GM12878 (cell line): Measurements from ENCODE around the gene DUOXA1. TPM values are rescaled to one million over a fixed set of nuclear protein-coding genes. Genes with fewer than 3 reads are reported as not detected.

ENCODE experiments used
- CBX5 ChIP-seq: sonication (generic); IDR thresholded peaks from 2 replicates; pipeline ENCODE4 v1.6.1; 2016; ENCODE audit warnings: low read depth, moderate library complexity, mild to moderate bottlenecking, inconsistent platforms
- E4F1 ChIP-seq: fragments of 450-650 bp; IDR thresholded peaks from 2 replicates; pipeline ENCODE4 v1.6.1; 2018; ENCODE audit warnings: borderline replicate concordance, mild to moderate bottlenecking; ENCODE audit not compliant: partially characterized antibody
- IKZF1 ChIP-seq: fragments of 450-650 bp; conservative IDR thresholded peaks from 2 replicates; pipeline ENCODE4 v1.6.1; 2017; ENCODE audit warnings: antibody characterized with exemption, mild to moderate bottlenecking
- IKZF2 ChIP-seq, 2 experiments: fragments of 450-650 bp; IDR thresholded peaks; 2 replicates each; pipeline ENCODE4 v1.6.1; 2017; ENCODE audit warnings: mild to moderate bottlenecking in 2 of 2, moderate library complexity in 2 of 2
- IRF4 ChIP-seq: IDR thresholded peaks from 2 replicates; pipeline ENCODE4 v1.6.1; 2011; ENCODE audit warnings: low read depth, low read length
- MLLT1 ChIP-seq: fragments of 450-650 bp; IDR thresholded peaks from 2 replicates; pipeline ENCODE4 v1.6.1; 2016; ENCODE audit warnings: mild to moderate bottlenecking
- NBN ChIP-seq: fragments of 450-650 bp; IDR thresholded peaks from 2 replicates; pipeline ENCODE4 v1.6.1; 2016
- NFIC ChIP-seq: IDR thresholded peaks from 2 replicates; pipeline ENCODE4 v1.6.1; 2012; ENCODE audit warnings: low read depth, mild to moderate bottlenecking, inconsistent platforms, low read length, moderate library complexity
- NR2C2 ChIP-seq: IDR thresholded peaks from 2 replicates; pipeline ENCODE4 v1.6.1; 2011; ENCODE audit warnings: borderline replicate concordance, low read depth; ENCODE audit not compliant: control insufficient read depth, insufficient read length
- PKNOX1 ChIP-seq: fragments of 450-650 bp; IDR thresholded peaks from 2 replicates; pipeline ENCODE4 v1.6.1; 2016; ENCODE audit warnings: mild to moderate bottlenecking
- POU2F2 ChIP-seq: IDR thresholded peaks from 3 replicates; pipeline ENCODE4 v1.6.1; 2011; ENCODE audit warnings: low read depth, mild to moderate bottlenecking, low read length, borderline replicate concordance
- RBBP5 ChIP-seq: fragments of 200-600 bp; sonication (generic); conservative IDR thresholded peaks from 2 replicates; pipeline ENCODE4 v1.6.1; 2016
- SIN3A ChIP-seq: IDR thresholded peaks from 2 replicates; pipeline ENCODE4 v1.6.1; 2012; ENCODE audit warnings: low read depth, low read length, improper control_type of control experiment
- SMAD5 ChIP-seq: IDR thresholded peaks from 2 replicates; pipeline ENCODE4 v1.6.1; 2016; ENCODE audit warnings: antibody characterized with exemption, low read depth
- STAT1 ChIP-seq: fragments of 450-650 bp; conservative IDR thresholded peaks from 2 replicates; pipeline ENCODE4 v1.6.1; 2014; ENCODE audit warnings: antibody characterized with exemption, mild to moderate bottlenecking
- TBL1XR1 ChIP-seq: IDR thresholded peaks from 2 replicates; pipeline ENCODE4 v1.6.1; 2012; ENCODE audit warnings: low read depth, low read length, improper control_type of control experiment
- TCF3 ChIP-seq: IDR thresholded peaks from 2 replicates; pipeline ENCODE4 v1.6.1; 2012; ENCODE audit warnings: low read depth, mild to moderate bottlenecking, low read length, borderline replicate concordance; ENCODE audit not compliant: insufficient read depth
- YY1 ChIP-seq: IDR thresholded peaks from 2 replicates; pipeline ENCODE4 v1.6.1; 2011; ENCODE audit warnings: low read depth, mild to moderate bottlenecking, low read length
- ZNF217 ChIP-seq: fragments of 450-650 bp; IDR thresholded peaks from 2 replicates; pipeline ENCODE4 v1.6.1; 2017; ENCODE audit warnings: antibody characterized with exemption, mild to moderate bottlenecking
- ZNF274 ChIP-seq: IDR thresholded peaks from one replicate; pipeline ENCODE4 v1.8.0; 2011; ENCODE audit not compliant: insufficient read length, insufficient read depth
- polyA plus RNA-seq, 11 experiments: library from polyadenylated mRNA; depleted of rRNA in 4 of 11; unstranded in 6 of 11; stranded (reverse) in 5 of 11; fragments of >200 nt; fragmentation: Nextera tagmentation in 4 of 11; fragmentation: Illumina TruSeq in 1 of 11; extraction: Ambion mirVana in 4 of 11; extraction: Trizol in 1 of 11; gene quantifications; 1 replicate in 1 of 11; 2 replicates in 10 of 11; pipeline versions ENCODE4 v1.2.1 to v1.2.3, GENCODE V29; 2011 to 2016; ENCODE audit warnings: inconsistent platforms in 2 of 11, missing spikeins in 2 of 11, low read depth in 1 of 11
- total RNA-seq, 4 experiments: library from RNA; depleted of rRNA in 3 of 4; stranded (reverse); fragments of >200 nt in 3 of 4; fragmentation: Illumina TruSeq in 1 of 4; extraction: Trizol in 1 of 4; gene quantifications; 2 replicates each; pipeline versions ENCODE4 v1.2.1 to v1.2.3, GENCODE V29; 2013 to 2021
- TF ChIP-seq, protein P1 (sequence below), 3 experiments: IDR thresholded peaks in 2 of 3; conservative IDR thresholded peaks in 1 of 3; 2 replicates each; pipeline ENCODE4 v1.5.1; 2011; ENCODE audit warnings: low read depth in 3 of 3, low read length in 3 of 3, mild to moderate bottlenecking in 3 of 3, control low read depth in 2 of 3, moderate library complexity in 2 of 3, inconsistent platforms in 1 of 3, mixed read lengths in 1 of 3; ENCODE audit not compliant: control insufficient read depth in 2 of 3, insufficient read depth in 1 of 3; ENCODE audit errors: extremely low read depth in 1 of 3
- TF ChIP-seq, protein P2 (sequence below): IDR thresholded peaks from 2 replicates; pipeline ENCODE4 v1.6.1; 2012; ENCODE audit warnings: low read depth, low read length, improper control_type of control experiment

The DUOXA1 gene
- total and polyA plus RNA-seq, 10 of the 15 experiments (the other 5 are each of a cell fraction or from before 2014, with no cell fraction given): 0.08 TPM; not detected in 9

GRCh38 chr15:45162771-45163507, 33.3 kb upstream of the DUOXA1 start (continued):
- TF ChIP-seq ZNF274 (no peak), IKZF1 (peak; percentile 39), PKNOX1 (no peak), SMAD5 (no peak), NFIC (no peak), NR2C2 (no peak), CBX5 (no peak), SIN3A (no peak), RBBP5 (no peak), STAT1 (no peak), IRF4 (peak; percentile 79), YY1 (peak; percentile 34; the same call in 1 of the 2 replicates), MLLT1 (no peak), TCF3 (no peak), E4F1 (no peak), TBL1XR1 (no peak), POU2F2 (peak; percentile 36; the same call in 1 of the 3 replicates), NBN (0 out of 2 replicates have a peak, but pooled peaks have one; percentile 30), ZNF217 (no peak), IKZF2 (IDR thresholded peaks at IDR 0.05) (no peak)
- TF ChIP-seq, protein P1, sequence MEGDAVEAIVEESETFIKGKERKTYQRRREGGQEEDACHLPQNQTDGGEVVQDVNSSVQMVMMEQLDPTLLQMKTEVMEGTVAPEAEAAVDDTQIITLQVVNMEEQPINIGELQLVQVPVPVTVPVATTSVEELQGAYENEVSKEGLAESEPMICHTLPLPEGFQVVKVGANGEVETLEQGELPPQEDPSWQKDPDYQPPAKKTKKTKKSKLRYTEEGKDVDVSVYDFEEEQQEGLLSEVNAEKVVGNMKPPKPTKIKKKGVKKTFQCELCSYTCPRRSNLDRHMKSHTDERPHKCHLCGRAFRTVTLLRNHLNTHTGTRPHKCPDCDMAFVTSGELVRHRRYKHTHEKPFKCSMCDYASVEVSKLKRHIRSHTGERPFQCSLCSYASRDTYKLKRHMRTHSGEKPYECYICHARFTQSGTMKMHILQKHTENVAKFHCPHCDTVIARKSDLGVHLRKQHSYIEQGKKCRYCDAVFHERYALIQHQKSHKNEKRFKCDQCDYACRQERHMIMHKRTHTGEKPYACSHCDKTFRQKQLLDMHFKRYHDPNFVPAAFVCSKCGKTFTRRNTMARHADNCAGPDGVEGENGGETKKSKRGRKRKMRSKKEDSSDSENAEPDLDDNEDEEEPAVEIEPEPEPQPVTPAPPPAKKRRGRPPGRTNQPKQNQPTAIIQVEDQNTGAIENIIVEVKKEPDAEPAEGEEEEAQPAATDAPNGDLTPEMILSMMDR (IDR thresholded peaks at IDR 0.05 in 2 of 3, conservative IDR thresholded peaks at IDR 0.05 in 1 of 3; ENCODE audit: control insufficient read depth in 2 of 3, extremely low read depth in 1 of 3, insufficient read depth in 1 of 3, low read depth in 3 of 3, low read length in 3 of 3): peak; percentile 89 to 98 (median 96)
- TF ChIP-seq, protein P2, sequence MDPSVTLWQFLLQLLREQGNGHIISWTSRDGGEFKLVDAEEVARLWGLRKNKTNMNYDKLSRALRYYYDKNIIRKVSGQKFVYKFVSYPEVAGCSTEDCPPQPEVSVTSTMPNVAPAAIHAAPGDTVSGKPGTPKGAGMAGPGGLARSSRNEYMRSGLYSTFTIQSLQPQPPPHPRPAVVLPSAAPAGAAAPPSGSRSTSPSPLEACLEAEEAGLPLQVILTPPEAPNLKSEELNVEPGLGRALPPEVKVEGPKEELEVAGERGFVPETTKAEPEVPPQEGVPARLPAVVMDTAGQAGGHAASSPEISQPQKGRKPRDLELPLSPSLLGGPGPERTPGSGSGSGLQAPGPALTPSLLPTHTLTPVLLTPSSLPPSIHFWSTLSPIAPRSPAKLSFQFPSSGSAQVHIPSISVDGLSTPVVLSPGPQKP: no peak
